ENCODE measurements around the gene CBR3. TPM values are rescaled to one million over a fixed set of nuclear protein-coding genes. Genes with fewer than 3 reads are reported as not detected.

CBR3 gene
- total RNA-seq, result 4.7 and 5.4 TPM in 2 replicates

DNA sequence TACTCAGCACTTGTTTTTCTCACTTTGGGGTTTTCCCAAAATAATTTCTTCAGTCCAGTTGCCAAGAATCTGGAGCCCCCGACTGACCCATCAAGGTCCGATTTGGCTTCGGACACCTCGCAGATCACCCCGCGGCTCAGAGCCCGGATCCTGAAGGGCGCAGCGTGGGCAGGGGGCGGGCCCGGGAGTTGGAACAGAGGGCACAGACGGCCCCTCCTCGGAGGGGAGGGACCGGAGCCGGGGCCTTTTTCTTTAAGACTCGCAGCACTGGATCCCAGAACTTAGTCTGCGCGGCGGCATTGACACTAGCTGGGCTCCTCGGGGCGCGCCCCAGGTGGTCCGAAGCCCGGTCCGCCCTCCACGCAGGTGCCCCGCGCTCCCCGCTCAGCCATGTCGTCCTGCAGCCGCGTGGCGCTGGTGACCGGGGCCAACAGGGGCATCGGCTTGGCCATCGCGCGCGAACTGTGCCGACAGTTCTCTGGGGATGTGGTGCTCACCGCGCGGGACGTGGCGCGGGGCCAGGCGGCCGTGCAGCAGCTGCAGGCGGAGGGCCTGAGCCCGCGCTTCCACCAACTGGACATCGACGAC lies at the start of gene CBR3:
CBR3 (plus strand) TSS at position 277 of the 588 bp plus-strand sequence; CDS start at position 391, 114 bp downstream.
- TF ChIP-seq, protein P1, sequence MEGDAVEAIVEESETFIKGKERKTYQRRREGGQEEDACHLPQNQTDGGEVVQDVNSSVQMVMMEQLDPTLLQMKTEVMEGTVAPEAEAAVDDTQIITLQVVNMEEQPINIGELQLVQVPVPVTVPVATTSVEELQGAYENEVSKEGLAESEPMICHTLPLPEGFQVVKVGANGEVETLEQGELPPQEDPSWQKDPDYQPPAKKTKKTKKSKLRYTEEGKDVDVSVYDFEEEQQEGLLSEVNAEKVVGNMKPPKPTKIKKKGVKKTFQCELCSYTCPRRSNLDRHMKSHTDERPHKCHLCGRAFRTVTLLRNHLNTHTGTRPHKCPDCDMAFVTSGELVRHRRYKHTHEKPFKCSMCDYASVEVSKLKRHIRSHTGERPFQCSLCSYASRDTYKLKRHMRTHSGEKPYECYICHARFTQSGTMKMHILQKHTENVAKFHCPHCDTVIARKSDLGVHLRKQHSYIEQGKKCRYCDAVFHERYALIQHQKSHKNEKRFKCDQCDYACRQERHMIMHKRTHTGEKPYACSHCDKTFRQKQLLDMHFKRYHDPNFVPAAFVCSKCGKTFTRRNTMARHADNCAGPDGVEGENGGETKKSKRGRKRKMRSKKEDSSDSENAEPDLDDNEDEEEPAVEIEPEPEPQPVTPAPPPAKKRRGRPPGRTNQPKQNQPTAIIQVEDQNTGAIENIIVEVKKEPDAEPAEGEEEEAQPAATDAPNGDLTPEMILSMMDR (IDR thresholded peaks at IDR 0.05), result no peak

DNA sequence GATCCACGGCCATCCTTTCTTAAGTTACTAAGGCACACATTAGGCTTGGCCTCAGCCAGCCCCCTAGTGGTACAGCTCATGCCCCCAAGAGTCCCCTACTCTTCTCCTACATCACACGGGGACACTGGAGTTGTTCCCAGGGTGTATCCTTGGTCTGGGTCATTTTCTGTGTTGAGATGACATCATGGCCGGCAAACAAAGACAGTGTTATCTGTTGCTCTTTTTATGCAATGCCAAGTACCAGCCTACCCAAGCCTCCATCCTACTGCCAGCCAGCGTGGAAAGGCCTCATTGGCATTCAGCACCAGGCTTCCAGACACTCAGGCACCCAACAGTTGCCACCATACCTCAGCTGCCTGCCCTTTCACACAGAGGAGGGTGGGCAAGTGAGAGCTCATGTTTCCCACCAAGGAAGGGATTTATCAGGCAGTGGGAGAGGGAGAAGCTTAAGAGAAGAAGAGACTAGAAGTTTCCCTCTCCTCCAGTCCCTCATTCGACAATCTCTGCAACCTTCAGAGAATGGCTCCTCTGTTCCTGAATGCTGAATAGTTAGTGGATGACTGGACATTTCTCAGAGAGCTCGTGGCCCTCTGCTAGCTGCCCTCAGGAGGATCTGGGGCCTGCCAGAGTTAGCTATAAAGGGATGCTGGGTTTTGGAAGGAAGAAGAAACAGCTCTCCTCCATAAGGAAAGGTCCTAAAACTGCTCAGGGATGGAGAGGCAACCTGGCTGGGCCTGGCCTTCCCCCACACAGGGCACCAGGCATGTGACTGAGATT lies 47.3 kb upstream of the CBR3 start:
- no peaks in the 10 kb centered on the region for H3K36me3 Mint-ChIP-seq (ENCODE audit: low read depth)
- TF ChIP-seq, protein P1 (IDR thresholded peaks at IDR 0.05), result no peak
- H3K27ac Mint-ChIP-seq, result no peak overlapping the region
- no peaks in the 10 kb centered on the region for H3K9me3 Mint-ChIP-seq
- intact Hi-C loops (cut with micrococcal nuclease), result no loop called here
- no peak overlapping the region for H3K4me3 Mint-ChIP-seq
- H3K4me1 Mint-ChIP-seq, result no peaks in the 10 kb centered on the region
- DNase-seq (no peak), ATAC-seq (ENCODE audit: low read depth) (no peak)
- CTCF ChIA-PET, result interaction anchor here (1.5 kb wide), 1 partner anchor 15 kb away, joined by 4 read pairs; no protein-coding TSS in a partner anchor
- no peaks in the 10 kb centered on the region for H3K27me3 Mint-ChIP-seq
- POLR2A ChIA-PET, result interaction anchor here (0.5 to 0.9 kb wide), 2 partner anchors 14 to 18 kb away, joined by 3 to 4 read pairs; partner anchors contain the start of gene CBR1

More for the DNA sequence above, at the start of gene CBR3:
- intact Hi-C loops (cut with micrococcal nuclease), result loop anchor here (1.0 to 2.0 kb wide), 4 partner anchors 21 to 250 kb away; partner anchors contain the start of genes CHAF1B, DOP1B and SETD4
- ATAC-seq (ENCODE audit: low read depth) (peak; percentile 40), DNase-seq (peak; percentile 46)
- H3K9me3 Mint-ChIP-seq, result no peaks in the 10 kb centered on the region
- H3K36me3 Mint-ChIP-seq (ENCODE audit: low read depth), result peaks cover 11% of the 10 kb centered on the region
- H3K27ac Mint-ChIP-seq, result peak within 1 kb of the TSS; percentile 88
- ChIA-PET POLR2A (interaction anchor here (0.6 to 4.4 kb wide), 10 partner anchors 8 to 202 kb away, joined by 3 to 30 read pairs (median 8); partner anchors contain the start of genes CBR1, DOP1B, MORC3 and SETD4), CTCF (interaction anchor here (1.5 to 1.7 kb wide), 2 partner anchors 11 to 22 kb away, joined by 3 to 5 read pairs; no protein-coding TSS in a partner anchor)
- H3K4me1 Mint-ChIP-seq, result peaks cover 36% of the 10 kb centered on the region
- no peaks in the 10 kb centered on the region for H3K27me3 Mint-ChIP-seq
- peak within 1 kb of the TSS; percentile 92 for H3K4me3 Mint-ChIP-seq

DNA sequence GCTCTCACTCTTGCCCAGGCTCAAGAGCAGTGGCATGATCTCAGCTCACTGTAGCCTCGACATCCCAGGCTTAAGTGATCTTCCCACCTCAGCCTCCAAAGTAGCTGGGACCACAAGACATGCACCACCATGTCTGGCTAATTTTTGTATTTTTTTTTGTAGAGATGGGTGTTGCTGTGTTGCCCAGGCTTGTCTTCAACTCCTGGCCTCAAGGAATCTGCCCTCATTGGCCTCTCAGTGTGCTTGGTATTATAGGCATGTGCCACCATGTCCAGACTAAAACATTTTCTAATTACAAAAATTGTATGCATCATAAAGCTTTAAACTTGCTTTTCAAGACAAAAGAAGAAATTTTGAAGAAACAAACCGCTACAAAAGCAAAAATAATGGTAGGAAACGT lies 44.9 kb upstream of the CBR3 start:
- ChIA-PET POLR2A (interaction anchor here (0.7 kb wide), 1 partner anchor 11 kb away, joined by 3 read pairs; no protein-coding TSS in a partner anchor), CTCF (no interaction called here)
- peaks cover 6% of the 10 kb centered on the region for H3K36me3 Mint-ChIP-seq (ENCODE audit: low read depth)
- DNase-seq (no peak), ATAC-seq (ENCODE audit: low read depth) (no peak)
- H3K27ac Mint-ChIP-seq, result no peak overlapping the region
- TF ChIP-seq, protein P1 (IDR thresholded peaks at IDR 0.05), result no peak
- intact Hi-C loops (cut with micrococcal nuclease), result no loop called here
- peaks cover 8% of the 10 kb centered on the region for H3K9me3 Mint-ChIP-seq
- no peaks in the 10 kb centered on the region for H3K27me3 Mint-ChIP-seq
- H3K4me3 Mint-ChIP-seq, result no peak overlapping the region
- no peaks in the 10 kb centered on the region for H3K4me1 Mint-ChIP-seq

DNA sequence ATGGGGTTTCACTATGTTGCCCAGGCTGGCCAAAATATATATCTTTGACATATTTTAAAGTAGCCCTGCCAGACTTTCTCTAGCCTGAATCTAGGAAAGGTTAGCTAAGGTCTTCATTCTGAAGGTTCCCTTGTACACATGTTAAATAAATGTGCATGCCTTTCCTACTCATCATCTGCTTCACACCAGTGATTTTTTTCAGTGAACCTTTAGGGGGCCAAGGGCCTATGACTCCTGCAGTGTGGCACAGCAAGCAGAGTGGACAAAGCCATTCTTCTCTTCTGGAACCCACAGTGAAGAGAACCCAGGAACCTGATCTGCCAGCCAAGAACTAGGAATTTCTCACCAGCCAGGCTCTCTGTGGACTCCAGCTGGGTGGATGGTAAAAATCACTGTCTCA lies 42.2 kb upstream of the CBR3 start:
- peaks cover 6% of the 10 kb centered on the region for H3K36me3 Mint-ChIP-seq (ENCODE audit: low read depth)
- ChIA-PET POLR2A (interaction anchor here (0.6 kb wide), 1 partner anchor 12 kb away, joined by 6 read pairs; no protein-coding TSS in a partner anchor), CTCF (interaction anchor here (1.3 kb wide), 1 partner anchor 23 kb away, joined by 4 read pairs; the partner anchor contains the start of gene CBR1)
- H3K4me3 Mint-ChIP-seq, result no peak overlapping the region
- H3K4me1 Mint-ChIP-seq, result peaks cover 3% of the 10 kb centered on the region
- DNase-seq (no peak), ATAC-seq (ENCODE audit: low read depth) (no peak)
- no peak overlapping the region for H3K27ac Mint-ChIP-seq
- peaks cover 8% of the 10 kb centered on the region for H3K9me3 Mint-ChIP-seq
- H3K27me3 Mint-ChIP-seq, result no peaks in the 10 kb centered on the region
- intact Hi-C loops (cut with micrococcal nuclease), result no loop called here
- TF ChIP-seq, protein P1 (IDR thresholded peaks at IDR 0.05), result no peak

DNA sequence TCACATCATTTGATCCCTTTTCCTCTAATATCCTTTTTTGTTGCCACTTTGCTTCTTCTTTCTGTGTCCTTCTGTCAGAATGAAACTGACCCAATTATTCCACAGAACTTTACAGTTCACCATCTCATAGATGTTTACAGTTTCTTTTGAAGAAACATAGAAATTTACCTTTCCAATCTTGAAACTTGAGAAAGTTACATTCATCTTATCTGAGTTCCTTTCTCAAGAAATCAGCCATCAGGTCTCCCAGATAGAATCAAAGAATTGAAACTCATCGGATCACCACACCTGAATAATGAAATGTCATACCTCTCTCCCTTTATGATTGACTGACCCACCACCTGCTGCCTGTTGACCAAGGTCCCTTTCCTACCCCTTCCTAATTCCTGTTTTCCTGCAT lies 41.4 kb upstream of the CBR3 start:
- Mint-ChIP-seq H3K4me1 (peaks cover 11% of the 10 kb centered on the region), H3K4me3 (no peak overlapping the region), H3K9me3 (peaks cover 8% of the 10 kb centered on the region), H3K27ac (no peak overlapping the region), H3K36me3 (ENCODE audit: low read depth) (peaks cover 6% of the 10 kb centered on the region), H3K27me3 (no peaks in the 10 kb centered on the region)
- CTCF ChIA-PET, result no interaction called here
- TF ChIP-seq, protein P1 (IDR thresholded peaks at IDR 0.05), result no peak
- ATAC-seq (ENCODE audit: low read depth) (no peak), DNase-seq (no peak)
- intact Hi-C loops (cut with micrococcal nuclease), result no loop called here
- POLR2A ChIA-PET, result no interaction called here
